ENCODE measurements around the gene RNF217.

Gene RNF217

DNA sequence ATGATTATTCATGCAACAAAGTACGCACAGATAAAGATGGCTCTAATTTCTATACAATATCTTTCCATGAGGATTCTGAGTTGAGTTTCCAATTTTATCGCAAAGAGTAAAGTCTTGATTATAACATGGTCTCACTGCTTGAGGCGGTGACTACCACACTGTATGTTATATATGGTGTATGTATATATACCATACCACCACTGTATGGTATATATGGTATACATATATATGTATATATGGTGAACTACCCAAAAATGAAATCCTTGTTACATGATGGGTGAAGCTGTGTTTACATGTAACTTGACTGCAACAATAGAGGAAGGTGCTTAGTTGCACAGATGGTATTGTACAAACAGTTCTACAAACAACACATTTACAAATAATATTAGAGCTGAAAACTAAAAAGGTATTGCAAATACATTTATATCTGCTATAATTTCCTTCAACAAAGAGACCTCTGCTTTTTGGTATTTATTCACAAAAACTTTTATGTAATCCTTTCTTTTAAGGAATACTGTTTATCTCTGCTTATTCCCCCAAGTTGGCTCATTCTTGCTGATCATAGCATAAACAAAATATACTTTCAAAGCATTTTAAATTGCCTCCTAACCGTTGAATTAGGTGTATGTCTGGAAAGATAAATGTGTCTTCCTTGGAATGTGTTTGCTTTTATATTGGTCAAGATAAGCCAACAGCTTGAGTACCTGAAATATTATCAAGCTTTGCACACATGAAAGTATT lies 113.7 kb downstream of the RNF217 start:
- Histone ChIP-seq H3K27ac (no peak overlapping the region), H3K4me3 (ENCODE audit: low read depth, low read length) (no peak overlapping the region), H3K9me3 (ENCODE audit: severe bottlenecking) (no peaks in the 10 kb centered on the region), H3K27me3 (ENCODE audit: insufficient read depth, low read depth, severe bottlenecking) (no peaks in the 10 kb centered on the region), H3K36me3 (peaks cover 33% of the 10 kb centered on the region)
- TF ChIP-seq, protein P1, sequence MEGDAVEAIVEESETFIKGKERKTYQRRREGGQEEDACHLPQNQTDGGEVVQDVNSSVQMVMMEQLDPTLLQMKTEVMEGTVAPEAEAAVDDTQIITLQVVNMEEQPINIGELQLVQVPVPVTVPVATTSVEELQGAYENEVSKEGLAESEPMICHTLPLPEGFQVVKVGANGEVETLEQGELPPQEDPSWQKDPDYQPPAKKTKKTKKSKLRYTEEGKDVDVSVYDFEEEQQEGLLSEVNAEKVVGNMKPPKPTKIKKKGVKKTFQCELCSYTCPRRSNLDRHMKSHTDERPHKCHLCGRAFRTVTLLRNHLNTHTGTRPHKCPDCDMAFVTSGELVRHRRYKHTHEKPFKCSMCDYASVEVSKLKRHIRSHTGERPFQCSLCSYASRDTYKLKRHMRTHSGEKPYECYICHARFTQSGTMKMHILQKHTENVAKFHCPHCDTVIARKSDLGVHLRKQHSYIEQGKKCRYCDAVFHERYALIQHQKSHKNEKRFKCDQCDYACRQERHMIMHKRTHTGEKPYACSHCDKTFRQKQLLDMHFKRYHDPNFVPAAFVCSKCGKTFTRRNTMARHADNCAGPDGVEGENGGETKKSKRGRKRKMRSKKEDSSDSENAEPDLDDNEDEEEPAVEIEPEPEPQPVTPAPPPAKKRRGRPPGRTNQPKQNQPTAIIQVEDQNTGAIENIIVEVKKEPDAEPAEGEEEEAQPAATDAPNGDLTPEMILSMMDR (IDR thresholded peaks at IDR 0.05; ENCODE audit: low read depth, low read length), result no peak
- DNase-seq, result no peak

DNA sequence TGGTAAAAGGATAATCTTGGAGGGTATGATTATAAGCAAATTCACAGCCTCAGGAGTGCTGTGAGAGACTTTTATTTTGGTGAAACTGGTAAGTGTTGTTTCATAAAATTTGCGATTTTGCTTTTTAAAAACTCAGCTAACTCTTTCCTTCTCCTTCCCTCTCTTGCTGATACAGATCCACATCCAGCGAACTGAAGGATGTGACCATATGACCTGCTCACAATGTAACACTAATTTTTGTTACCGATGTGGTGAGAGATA lies 114.2 kb downstream of the RNF217 start:
- no peaks in the 10 kb centered on the region for H3K27me3 ChIP-seq (ENCODE audit: insufficient read depth, low read depth, severe bottlenecking)
- no peak for DNase-seq
- H3K9me3 ChIP-seq (ENCODE audit: severe bottlenecking), result no peaks in the 10 kb centered on the region
- H3K27ac ChIP-seq, result no peak overlapping the region
- TF ChIP-seq, protein P1 (IDR thresholded peaks at IDR 0.05; ENCODE audit: low read depth, low read length), result no peak
- peaks cover 33% of the 10 kb centered on the region for H3K36me3 ChIP-seq
- no peak overlapping the region for H3K4me3 ChIP-seq (ENCODE audit: low read depth, low read length)

DNA sequence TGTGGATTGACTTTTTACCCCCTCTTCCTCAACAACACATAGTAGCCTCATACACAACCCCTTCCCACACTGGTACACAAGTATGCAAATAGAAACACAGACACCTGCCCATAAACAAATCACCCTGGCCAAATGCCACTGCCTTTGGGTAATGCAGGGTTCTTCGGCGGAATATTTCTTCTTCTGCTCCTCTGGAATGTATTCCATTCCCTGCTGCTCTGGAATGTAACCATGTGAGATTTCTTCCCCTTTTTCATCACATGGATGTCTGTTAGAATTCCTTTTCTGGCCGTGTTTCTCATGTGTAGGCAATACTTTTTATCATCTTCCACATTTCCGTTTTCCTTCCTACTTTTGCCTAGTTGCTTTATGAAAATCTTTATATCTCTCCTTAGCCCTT lies 115.2 kb downstream of the RNF217 start:
- Histone ChIP-seq H3K9me3 (ENCODE audit: severe bottlenecking) (no peaks in the 10 kb centered on the region), H3K27me3 (ENCODE audit: insufficient read depth, low read depth, severe bottlenecking) (no peaks in the 10 kb centered on the region), H3K4me3 (ENCODE audit: low read depth, low read length) (no peak overlapping the region), H3K36me3 (peaks cover 34% of the 10 kb centered on the region), H3K27ac (no peak overlapping the region)
- no peak for DNase-seq
- TF ChIP-seq, protein P1 (IDR thresholded peaks at IDR 0.05; ENCODE audit: low read depth, low read length), result no peak

DNA sequence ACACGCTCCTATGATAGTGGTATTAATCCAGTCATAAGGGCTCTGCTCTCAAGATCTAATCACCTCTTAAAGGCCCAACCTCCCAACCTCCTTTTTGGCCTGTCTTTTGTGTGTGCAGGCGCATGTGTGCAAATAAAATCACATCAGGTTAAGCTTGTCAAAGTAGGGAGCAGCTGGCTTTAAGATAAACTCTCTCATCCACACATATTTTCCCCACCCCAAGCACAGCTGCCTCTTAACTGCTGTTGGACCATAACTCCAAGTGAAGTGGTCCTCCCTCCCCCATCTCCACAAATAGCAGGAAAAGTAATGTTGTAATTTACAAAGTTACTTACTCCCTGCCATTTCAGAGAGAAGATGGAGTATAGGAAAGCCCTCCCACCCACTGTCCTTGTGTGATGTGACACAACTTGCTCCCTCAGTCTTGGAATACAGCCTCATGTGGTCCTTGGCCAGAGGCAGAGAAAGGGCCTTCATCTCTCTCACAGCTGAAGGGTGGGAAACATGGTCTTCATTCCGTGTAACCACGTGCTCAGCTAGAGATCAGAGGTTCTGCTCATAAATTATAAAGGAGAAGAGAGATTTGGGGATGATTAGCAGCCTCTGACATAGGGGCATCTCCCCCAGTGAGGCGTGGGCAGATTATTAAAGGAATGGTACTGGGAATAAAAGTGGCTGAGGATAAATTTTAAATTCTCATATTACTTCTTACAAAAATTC lies 116.5 kb downstream of the RNF217 start:
- no peaks in the 10 kb centered on the region for H3K27me3 ChIP-seq (ENCODE audit: insufficient read depth, low read depth, severe bottlenecking)
- TF ChIP-seq, protein P1 (IDR thresholded peaks at IDR 0.05; ENCODE audit: low read depth, low read length), result no peak
- H3K27ac ChIP-seq, result no peak overlapping the region
- no peak for DNase-seq
- H3K4me3 ChIP-seq (ENCODE audit: low read depth, low read length), result no peak overlapping the region
- no peaks in the 10 kb centered on the region for H3K9me3 ChIP-seq (ENCODE audit: severe bottlenecking)
- peaks cover 46% of the 10 kb centered on the region for H3K36me3 ChIP-seq

DNA sequence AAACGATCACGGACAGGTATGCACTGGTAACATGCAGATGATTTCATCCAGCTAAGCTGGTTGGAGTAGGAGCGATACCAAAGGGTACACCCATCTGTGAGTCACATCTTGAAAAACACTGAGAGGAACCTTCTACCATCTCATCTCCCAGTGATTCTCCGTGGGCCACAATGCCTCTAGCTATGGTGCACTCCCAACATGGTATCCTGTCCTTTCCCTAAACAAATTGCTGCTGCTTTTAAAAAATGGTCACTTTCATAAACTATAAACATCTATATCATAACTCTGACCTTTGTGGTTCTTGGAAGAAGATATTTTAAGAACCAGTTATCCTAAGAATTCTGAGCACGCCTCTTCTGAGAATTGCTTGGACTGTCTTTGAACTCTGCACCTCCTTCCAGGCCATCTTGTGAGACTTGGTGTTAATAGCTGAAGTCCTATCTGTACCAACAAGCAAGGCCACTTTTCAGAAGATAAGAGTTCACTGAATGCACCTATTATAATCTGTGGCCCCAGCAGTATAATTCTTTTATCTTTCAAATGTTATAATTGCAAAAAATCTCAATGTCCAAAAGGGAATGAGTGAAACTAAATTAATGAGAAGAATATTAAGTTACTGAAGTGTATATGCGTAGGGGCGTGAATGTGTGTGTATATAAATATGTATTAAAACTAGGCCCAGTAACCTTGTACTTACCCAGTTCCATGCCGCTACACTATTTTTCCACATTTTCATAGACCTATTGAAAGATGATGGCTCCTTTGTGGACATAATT lies 120.9 kb downstream of the RNF217 start:
- no peak for DNase-seq
- peaks cover 44% of the 10 kb centered on the region for H3K36me3 ChIP-seq
- TF ChIP-seq, protein P1 (IDR thresholded peaks at IDR 0.05; ENCODE audit: low read depth, low read length), result no peak
- H3K4me3 ChIP-seq (ENCODE audit: low read depth, low read length), result no peak overlapping the region
- H3K9me3 ChIP-seq (ENCODE audit: severe bottlenecking), result no peaks in the 10 kb centered on the region
- H3K27me3 ChIP-seq (ENCODE audit: insufficient read depth, low read depth, severe bottlenecking), result no peaks in the 10 kb centered on the region
- H3K27ac ChIP-seq, result no peak overlapping the region
